GM10847 (cell line): ENCODE results near the gene HEPN1.

Source experiments
- POLR2A ChIP-seq: IDR thresholded peaks from 2 replicates; pipeline ENCODE4 v1.6.1; 2011; ENCODE audit not compliant: insufficient read length; ENCODE audit errors: extremely low read depth

The HEPN1 gene

GRCh38 chr11:124879493-124880289 is 39.4 kb upstream of the HEPN1 start:
- TF ChIP-seq POLR2A = no peak

GRCh38 chr11:124880290-124880611 is 38.8 kb upstream of the HEPN1 start:
- TF ChIP-seq POLR2A = no peak

- no peak for TF ChIP-seq POLR2A
Measured at GRCh38 chr11:124880958-124881357, 38.1 kb upstream of the HEPN1 start.

- TF ChIP-seq POLR2A = no peak
Measured at GRCh38 chr11:124882339-124883071, 36.5 kb upstream of the HEPN1 start.

GRCh38 chr11:124884340-124884739 is 34.7 kb upstream of the HEPN1 start:
- no peak for TF ChIP-seq POLR2A

GRCh38 chr11:124884869-124885479 is 34.1 kb upstream of the HEPN1 start:
- TF ChIP-seq POLR2A = no peak

GRCh38 chr11:124886476-124886875 is 32.6 kb upstream of the HEPN1 start:
- no peak for TF ChIP-seq POLR2A

- no peak for TF ChIP-seq POLR2A
Measured at GRCh38 chr11:124886978-124887666, 31.9 kb upstream of the HEPN1 start.

- no peak for TF ChIP-seq POLR2A
Measured at GRCh38 chr11:124887667-124888013, 31.4 kb upstream of the HEPN1 start.

- no peak for TF ChIP-seq POLR2A
Measured at GRCh38 chr11:124889191-124890091, 29.6 kb upstream of the HEPN1 start.

GRCh38 chr11:124890151-124890550 is 28.9 kb upstream of the HEPN1 start:
- no peak for TF ChIP-seq POLR2A

GRCh38 chr11:124890683-124891372 is 28.2 kb upstream of the HEPN1 start:
- TF ChIP-seq POLR2A = no peak

GRCh38 chr11:124891373-124891861 is 27.6 kb upstream of the HEPN1 start:
- TF ChIP-seq POLR2A = no peak

GRCh38 chr11:124892146-124892545 is 26.9 kb upstream of the HEPN1 start:
- no peak for TF ChIP-seq POLR2A
